K562 (cell line): Measurements from ENCODE around the gene IDI2. TPM values are rescaled to one million over a fixed set of nuclear protein-coding genes. Genes with fewer than 3 reads are reported as not detected.
A peak's percentile ranks its signal among the peaks of the same experiment; 100 is the strongest.

ENCODE experiments used
- ATAC-seq: fragments of 200-7000 bp; cut with Tn5 transposase; 3 replicates; pipeline ENCODE4 v1.9.1; 2020; ENCODE audit warnings: moderate library complexity
- BruUV-seq: library from RNA; stranded (reverse); fragments of 400-500 nt; replicated peaks from 2 replicates; lab custom pipeline; 2021; lab: Mats Ljungman, UMichigan
- CTCF ChIA-PET: fragments of 300-600 bp; formaldehyde crosslinking; extraction: SDS; loops from one replicate; lab custom pipeline; 2021; ENCODE audit warnings: low intra/inter-chr PET ratio; lab: Yijun Ruan, JAX
- POLR2A ChIA-PET: fragments of 300-600, 350-650 bp; sonication (Branson Sonifier 250); formaldehyde crosslinking; extraction: SDS; loops from one replicate; lab custom pipeline; 2021; ENCODE audit warnings: antibody characterized with exemption, inconsistent platforms; lab: Yijun Ruan, JAX
- DNase-seq, 4 experiments: peaks; one replicate each; pipeline versions ENCODE4 v3.0.0 to v3.0.0-alpha.2; 2011 to 2018; ENCODE audit warnings: low spot score in 3 of 4, mixed read lengths in 3 of 4; ENCODE audit errors: extremely low read depth in 1 of 4
- FAIRE-seq: peaks from 2 replicates; lab custom pipeline; 2011; peaks lifted over from hg19 to GRCh38; lab: Jason Lieb, UNC
- H2AFZ ChIP-seq: 2 replicates; pipeline ENCODE4 v1.6.0; 2011; ENCODE audit warnings: low read depth, low read length, control low read depth, inconsistent platforms
- H3K27ac ChIP-seq: fragments of 200-600 bp; 3 replicates; pipeline ENCODE4 v1.8.0; 2011; ENCODE audit warnings: low read depth, mild to moderate bottlenecking, control low read depth, inconsistent platforms, low read length, moderate library complexity, mixed read lengths; ENCODE audit errors: extremely low read depth
- H3K27me3 ChIP-seq, 2 experiments: fragments of 300-600 bp in 1 of 2; 2 replicates in 1 of 2; 3 replicates in 1 of 2; pipeline versions ENCODE4 v1.6.0 to v1.8.0; 2011; ENCODE audit warnings: inconsistent platforms in 2 of 2, low read length in 2 of 2, mild to moderate bottlenecking in 1 of 2, mixed read lengths in 1 of 2, moderate library complexity in 1 of 2; ENCODE audit not compliant: control insufficient read depth in 2 of 2, insufficient read depth in 2 of 2
- H3K36me3 ChIP-seq: fragments of 300-600 bp; 3 replicates; pipeline ENCODE4 v1.8.0; 2011; ENCODE audit warnings: mild to moderate bottlenecking, low read length, inconsistent platforms; ENCODE audit not compliant: control insufficient read depth, insufficient read depth
- H3K4me1 ChIP-seq, 2 experiments: fragments of 200-600 bp in 1 of 2; replicated peaks in 1 of 2; 2 replicates in 1 of 2; 3 replicates in 1 of 2; pipeline versions ENCODE4 v1.5.1 to v1.8.0; 2011; ENCODE audit warnings: inconsistent platforms in 2 of 2, low read length in 2 of 2, mild to moderate bottlenecking in 1 of 2, mixed read lengths in 1 of 2, moderate library complexity in 1 of 2; ENCODE audit not compliant: control insufficient read depth in 2 of 2, insufficient read depth in 2 of 2
- H3K4me2 ChIP-seq: 2 replicates; pipeline ENCODE4 v1.6.1; 2011; ENCODE audit warnings: low read length, control low read depth, inconsistent platforms, mixed read lengths; ENCODE audit not compliant: insufficient read depth
- H3K4me3 ChIP-seq: fragments of 200-600 bp; sonication (generic), shearing (Covaris generic); 2 replicates; pipeline ENCODE4 v1.5.1; 2016; ENCODE audit warnings: control low read depth, inconsistent platforms
- H3K79me2 ChIP-seq: fragments of 200-600 bp; 3 replicates; pipeline ENCODE4 v1.8.0; 2011; ENCODE audit warnings: low read length, inconsistent platforms; ENCODE audit not compliant: control insufficient read depth, insufficient read depth
- H3K9ac ChIP-seq, 2 experiments: 2 replicates each; pipeline versions ENCODE4 v1.6.0 to v1.6.1; 2011; ENCODE audit warnings: low read depth in 2 of 2, low read length in 2 of 2, control low read depth in 1 of 2, inconsistent platforms in 1 of 2, mild to moderate bottlenecking in 1 of 2, mixed read lengths in 1 of 2; ENCODE audit not compliant: insufficient read depth in 1 of 2
- H3K9me1 ChIP-seq: one replicate; pipeline ENCODE4 v1.6.0; 2011; ENCODE audit warnings: inconsistent platforms, mild to moderate bottlenecking, low read length, moderate library complexity; ENCODE audit not compliant: control insufficient read depth, insufficient read depth
- H3K9me3 ChIP-seq: replicated peaks from 2 replicates; pipeline ENCODE4 v1.5.1; 2011; ENCODE audit warnings: low read depth, low read length, inconsistent platforms; ENCODE audit not compliant: control insufficient read depth, insufficient read depth
- H4K20me1 ChIP-seq: replicated peaks from 2 replicates; pipeline ENCODE4 v1.6.1; 2011; ENCODE audit warnings: low read length, inconsistent platforms, mixed read lengths; ENCODE audit not compliant: control insufficient read depth, insufficient read depth
- EP300 ChIP-seq: IDR thresholded peaks from 2 replicates; pipeline ENCODE4 v1.6.1; 2012; ENCODE audit warnings: low read length, improper control_type of control experiment
- ILK ChIP-seq: fragments of 450-650 bp; IDR thresholded peaks from 2 replicates; pipeline ENCODE4 v1.6.1; 2016; ENCODE audit warnings: missing genetic modification characterization, low read depth, mild to moderate bottlenecking, missing compliant biosample characterization, moderate library complexity, borderline replicate concordance
- KDM5B ChIP-seq: fragments of 200-600 bp; sonication (generic); IDR thresholded peaks from 2 replicates; pipeline ENCODE4 v1.6.1; 2012; ENCODE audit warnings: low read depth, mild to moderate bottlenecking, moderate library complexity, low read length, control low read depth, inconsistent platforms; ENCODE audit not compliant: insufficient replicate concordance
- MYNN ChIP-seq, 2 experiments: sonication (generic); formaldehyde crosslinking in 1 of 2; IDR thresholded peaks; 2 replicates each; pipeline versions ENCODE4 v1.5.0 to v1.6.1; 2016 to 2020; ENCODE audit warnings: antibody characterized with exemption in 1 of 2, missing genetic modification reagents in 1 of 2
- PHB2 ChIP-seq: fragments of 450-650 bp; IDR thresholded peaks from 2 replicates; pipeline ENCODE4 v1.6.1; 2017; ENCODE audit warnings: low read depth
- POLR2A ChIP-seq: fragments of 450-650 bp; conservative IDR thresholded peaks from 2 replicates; pipeline ENCODE4 v1.6.1; 2016
- POLR2AphosphoS5 ChIP-seq: IDR thresholded peaks from 2 replicates; pipeline ENCODE4 v1.6.1; 2011; ENCODE audit warnings: mild to moderate bottlenecking, low read depth, low read length, moderate library complexity; ENCODE audit not compliant: control insufficient read depth, insufficient read depth
- RBBP5 ChIP-seq: fragments of 200-600 bp; sonication (generic); IDR thresholded peaks from 2 replicates; pipeline ENCODE4 v1.6.1; 2012; ENCODE audit warnings: borderline replicate concordance, mild to moderate bottlenecking, low read length, control low read depth, inconsistent platforms; ENCODE audit not compliant: insufficient read depth, poor library complexity, severe bottlenecking
- SRSF7 ChIP-seq: fragments of 200-400 bp; formaldehyde crosslinking; optimal IDR thresholded peaks from 2 replicates; pipeline ENCODE3; 2017; ENCODE audit warnings: mild to moderate bottlenecking, low read depth, low read length
- SUPT5H ChIP-seq: fragments of 450-650 bp; IDR thresholded peaks from 2 replicates; pipeline ENCODE4 v1.6.1; 2016
- TAF1 ChIP-seq: IDR thresholded peaks from 2 replicates; pipeline ENCODE4 v1.6.1; 2011; ENCODE audit warnings: mild to moderate bottlenecking, low read length, moderate library complexity; ENCODE audit not compliant: insufficient read depth, control insufficient read depth, severe bottlenecking; ENCODE audit errors: extremely low read depth
- WGBS: fragments of 100-300 bp; shearing (Covaris generic); methylation state at CpG from one replicate; pipeline ENCODE4 v1.1.6; 2016; ENCODE audit warnings: low coverage, mixed read lengths; ENCODE audit not compliant: insufficient coverage; ENCODE audit errors: missing lambda C conversion rate; 5-methylcytosine and 5-hydroxymethylcytosine counted together
- in situ Hi-C: fragments of 300-500 bp; cut with MboI; formaldehyde crosslinking; loops from 4 replicates; pipeline ENCODE4 v1.15.0; 2018; ENCODE audit warnings: inconsistent platforms, mixed read lengths
- intact Hi-C: fragments of 100-400 bp; cut with micrococcal nuclease; formaldehyde crosslinking; loops from 2 replicates; pipeline ENCODE4 v1.14.2; 2022
- polyA plus RNA-seq, 8 experiments: library from polyadenylated mRNA; depleted of rRNA in 4 of 8; stranded (reverse) in 5 of 8; unstranded in 3 of 8; fragments of >200 nt; fragmentation: Nextera tagmentation in 2 of 8; fragmentation: Illumina TruSeq in 1 of 8; extraction: Ambion mirVana in 2 of 8; extraction: Trizol in 1 of 8; gene quantifications; 2 replicates each; pipeline versions ENCODE4 v1.2.1 to v1.2.3, GENCODE V29; 2011 to 2014; ENCODE audit warnings: inconsistent platforms in 1 of 8, missing spikeins in 1 of 8
- total RNA-seq, 7 experiments: library from RNA; depleted of rRNA in 6 of 7; stranded (reverse); fragments of >200 nt in 6 of 7; fragmentation: Illumina TruSeq in 2 of 7; extraction: Trizol in 2 of 7; gene quantifications; 2 replicates each; pipeline versions ENCODE4 v1.2.1 to v1.2.3, GENCODE V29; 2011 to 2021; ENCODE audit warnings: low replicate concordance in 1 of 7
- TF ChIP-seq, protein P1 (sequence below): sonication (generic); formaldehyde crosslinking; IDR thresholded peaks from 2 replicates; pipeline ENCODE4 v1.8.0; 2023; ENCODE audit warnings: mild to moderate bottlenecking, missing genetic modification reagents
- TF ChIP-seq, protein P2 (sequence below): sonication (generic); formaldehyde crosslinking; IDR thresholded peaks from 2 replicates; pipeline ENCODE4 v1.5.0; 2020; ENCODE audit warnings: missing genetic modification reagents

The IDI2 gene
- total and polyA plus RNA-seq, 9 of the 15 experiments (the other 6 are each of a cell fraction or from before 2014, with no cell fraction given) = not detected

DNA sequence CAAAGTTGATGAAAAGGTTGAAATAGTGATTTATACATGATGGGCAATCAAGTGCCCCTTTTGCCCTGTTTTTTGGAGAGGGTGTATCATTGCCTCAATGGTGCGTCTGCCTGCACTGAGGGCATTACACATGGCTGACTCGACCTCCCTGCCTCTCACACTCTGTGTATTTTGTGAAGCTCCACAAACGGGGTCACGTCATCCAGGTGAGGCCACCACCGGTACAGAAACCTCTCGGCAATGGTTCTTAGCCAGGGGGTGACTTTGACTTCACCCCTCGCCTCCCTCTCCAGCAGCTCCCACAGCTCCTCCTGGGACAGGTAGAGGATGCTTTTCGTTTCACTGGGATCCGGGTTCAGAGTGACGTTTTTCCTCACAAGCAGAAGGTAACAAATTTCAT, 6.3 kb downstream of the IDI2 start:
- POLR2A ChIA-PET = interaction anchor here (0.6 to 2.1 kb wide), 6 partner anchors 10 to 29 kb away, joined by 3 to 9 read pairs (median 4); partner anchors contain the start of gene IDI1
- no TSS peak for BruUV-seq

More for the DNA sequence above, 6.3 kb downstream of the IDI2 start:
- no peaks in the 10 kb centered on the region for H3K9me1 ChIP-seq
- H3K4me2 ChIP-seq = no peak overlapping the region
- WGBS = 87% methylated on average over 10 of the region's 10 CpGs
- H3K4me1 ChIP-seq = peaks cover 3 to 6% of the 10 kb centered on the region in 2 experiments; a peak in 3 of 5 replicates
- CTCF ChIA-PET = no interaction called here
- no peaks in the 10 kb centered on the region for H3K79me2 ChIP-seq
- H3K27ac ChIP-seq = no peak overlapping the region
- H3K36me3 ChIP-seq = peaks cover 52% of the 10 kb centered on the region
- no peak overlapping the region for H3K4me3 ChIP-seq
- H2AFZ ChIP-seq = no peak overlapping the region
- no peak for TF ChIP-seq ILK (tag)
- TF ChIP-seq EP300 = no peak
- peak; percentile 60 for TF ChIP-seq SUPT5H
- TF ChIP-seq, protein P1, sequence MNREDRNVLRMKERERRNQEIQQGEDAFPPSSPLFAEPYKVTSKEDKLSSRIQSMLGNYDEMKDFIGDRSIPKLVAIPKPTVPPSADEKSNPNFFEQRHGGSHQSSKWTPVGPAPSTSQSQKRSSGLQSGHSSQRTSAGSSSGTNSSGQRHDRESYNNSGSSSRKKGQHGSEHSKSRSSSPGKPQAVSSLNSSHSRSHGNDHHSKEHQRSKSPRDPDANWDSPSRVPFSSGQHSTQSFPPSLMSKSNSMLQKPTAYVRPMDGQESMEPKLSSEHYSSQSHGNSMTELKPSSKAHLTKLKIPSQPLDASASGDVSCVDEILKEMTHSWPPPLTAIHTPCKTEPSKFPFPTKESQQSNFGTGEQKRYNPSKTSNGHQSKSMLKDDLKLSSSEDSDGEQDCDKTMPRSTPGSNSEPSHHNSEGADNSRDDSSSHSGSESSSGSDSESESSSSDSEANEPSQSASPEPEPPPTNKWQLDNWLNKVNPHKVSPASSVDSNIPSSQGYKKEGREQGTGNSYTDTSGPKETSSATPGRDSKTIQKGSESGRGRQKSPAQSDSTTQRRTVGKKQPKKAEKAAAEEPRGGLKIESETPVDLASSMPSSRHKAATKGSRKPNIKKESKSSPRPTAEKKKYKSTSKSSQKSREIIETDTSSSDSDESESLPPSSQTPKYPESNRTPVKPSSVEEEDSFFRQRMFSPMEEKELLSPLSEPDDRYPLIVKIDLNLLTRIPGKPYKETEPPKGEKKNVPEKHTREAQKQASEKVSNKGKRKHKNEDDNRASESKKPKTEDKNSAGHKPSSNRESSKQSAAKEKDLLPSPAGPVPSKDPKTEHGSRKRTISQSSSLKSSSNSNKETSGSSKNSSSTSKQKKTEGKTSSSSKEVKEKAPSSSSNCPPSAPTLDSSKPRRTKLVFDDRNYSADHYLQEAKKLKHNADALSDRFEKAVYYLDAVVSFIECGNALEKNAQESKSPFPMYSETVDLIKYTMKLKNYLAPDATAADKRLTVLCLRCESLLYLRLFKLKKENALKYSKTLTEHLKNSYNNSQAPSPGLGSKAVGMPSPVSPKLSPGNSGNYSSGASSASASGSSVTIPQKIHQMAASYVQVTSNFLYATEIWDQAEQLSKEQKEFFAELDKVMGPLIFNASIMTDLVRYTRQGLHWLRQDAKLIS = no peak
- peak; percentile 52; the same call in 1 of the 2 replicates for TF ChIP-seq MYNN (IDR thresholded peaks at IDR 0.05)
- TF ChIP-seq MYNN (CRISPR knock-in tag; IDR thresholded peaks at IDR 0.05) = no peak
- no peak for TF ChIP-seq PHB2
- TF ChIP-seq KDM5B = no peak
- TF ChIP-seq RBBP5 = no peak
- TF ChIP-seq POLR2AphosphoS5 = peak; percentile 54; the same call in 1 of the 2 replicates
- no peak for TF ChIP-seq SRSF7
- TF ChIP-seq TAF1 = no peak
- TF ChIP-seq, protein P2, sequence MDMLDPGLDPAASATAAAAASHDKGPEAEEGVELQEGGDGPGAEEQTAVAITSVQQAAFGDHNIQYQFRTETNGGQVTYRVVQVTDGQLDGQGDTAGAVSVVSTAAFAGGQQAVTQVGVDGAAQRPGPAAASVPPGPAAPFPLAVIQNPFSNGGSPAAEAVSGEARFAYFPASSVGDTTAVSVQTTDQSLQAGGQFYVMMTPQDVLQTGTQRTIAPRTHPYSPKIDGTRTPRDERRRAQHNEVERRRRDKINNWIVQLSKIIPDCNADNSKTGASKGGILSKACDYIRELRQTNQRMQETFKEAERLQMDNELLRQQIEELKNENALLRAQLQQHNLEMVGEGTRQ (CRISPR knock-in tag) = no peak
- peak; percentile 55; the same call in 1 of the 2 replicates for TF ChIP-seq POLR2A
- H3K9ac ChIP-seq = no peak overlapping the region
- ATAC-seq (no peak), FAIRE-seq (no peak), DNase-seq (no peak)
- no peaks in the 10 kb centered on the region for H4K20me1 ChIP-seq
- intact Hi-C loops (no loop called here), in situ Hi-C loops (no loop called here)
- no peaks in the 10 kb centered on the region for H3K27me3 ChIP-seq
- no peaks in the 10 kb centered on the region for H3K9me3 ChIP-seq
